ENCODE results near the gene ALKBH6.

ALKBH6 gene

GRCh38 chr19:36058481-36059179 lies 44.6 kb upstream of the ALKBH6 start:
- no peak for TF ChIP-seq TEAD4 (IDR thresholded peaks at IDR 0.05)
- no peak for TF ChIP-seq ZBTB7A (IDR thresholded peaks at IDR 0.05; ENCODE audit: low read depth)

- TF ChIP-seq YY1 (IDR thresholded peaks at IDR 0.05; ENCODE audit: low read depth): peak; percentile 72; the same call in 1 of the 2 replicates
- peak; percentile 74; the same call in 1 of the 2 replicates for TF ChIP-seq TAF1 (IDR thresholded peaks at IDR 0.05; ENCODE audit: low read depth)
- no peak for TF ChIP-seq CEBPB (IDR thresholded peaks at IDR 0.05)
- peak; percentile 71 for TF ChIP-seq FOXM1 (IDR thresholded peaks at IDR 0.05; ENCODE audit: borderline replicate concordance, low read depth)
These were observed 41.0 kb upstream of the ALKBH6 start, which contains the start of gene WDR62 for GRCh38 chr19:36054733-36055686. Gene WDR62 (plus strand): TSS chr19:36054897. CDS start chr19:36054972, 75 bp downstream.

GRCh38 chr19:36054119-36054732 lies 40.2 kb upstream of the ALKBH6 start, which contains the start of gene THAP8:
Gene THAP8 (minus strand): TSS chr19:36054285. CDS start chr19:36054217, 68 bp downstream.
- TF ChIP-seq TAF1 (IDR thresholded peaks at IDR 0.05; ENCODE audit: low read depth) (peak; percentile 71), TEAD4 (IDR thresholded peaks at IDR 0.05) (0 out of 2 replicates have a peak, but pooled peaks have one; percentile 13), CEBPB (IDR thresholded peaks at IDR 0.05) (no peak), FOXM1 (IDR thresholded peaks at IDR 0.05; ENCODE audit: borderline replicate concordance, low read depth) (no peak), EGR1 (IDR thresholded peaks at IDR 0.05) (no peak), ZBTB7A (IDR thresholded peaks at IDR 0.05; ENCODE audit: low read depth) (no peak), REST (IDR thresholded peaks at IDR 0.05; ENCODE audit: low read depth) (no peak), TCF12 (IDR thresholded peaks at IDR 0.05; ENCODE audit: low read depth) (peak; percentile 36), NFIC (IDR thresholded peaks at IDR 0.05) (no peak), YY1 (IDR thresholded peaks at IDR 0.05; ENCODE audit: low read depth) (no peak), CREB1 (IDR thresholded peaks at IDR 0.05; ENCODE audit: low read depth) (peak; percentile 58), MAX (IDR thresholded peaks at IDR 0.05) (peak; percentile 91), USF1 (IDR thresholded peaks at IDR 0.05) (peak; percentile 99), EP300 (IDR thresholded peaks at IDR 0.05; ENCODE audit: borderline replicate concordance) (peak; percentile 10; the same call in 1 of the 2 replicates), RAD21 (IDR thresholded peaks at IDR 0.05; ENCODE audit: low read depth) (no peak; the same call in 1 of the 2 replicates)

GRCh38 chr19:36051637-36052036 lies 37.6 kb upstream of the ALKBH6 start:
- TF ChIP-seq CREB1 (IDR thresholded peaks at IDR 0.05; ENCODE audit: low read depth): no peak
- TF ChIP-seq ZBTB7A (IDR thresholded peaks at IDR 0.05; ENCODE audit: low read depth): no peak
- TF ChIP-seq TAF1 (IDR thresholded peaks at IDR 0.05; ENCODE audit: low read depth): no peak
- no peak for TF ChIP-seq CEBPB (IDR thresholded peaks at IDR 0.05)
- TF ChIP-seq YY1 (IDR thresholded peaks at IDR 0.05; ENCODE audit: low read depth): no peak
- TF ChIP-seq FOXM1 (IDR thresholded peaks at IDR 0.05; ENCODE audit: borderline replicate concordance, low read depth): no peak
- TF ChIP-seq REST (IDR thresholded peaks at IDR 0.05; ENCODE audit: low read depth): no peak
- TF ChIP-seq RAD21 (IDR thresholded peaks at IDR 0.05; ENCODE audit: low read depth): no peak
- TF ChIP-seq EGR1 (IDR thresholded peaks at IDR 0.05): no peak
- no peak for TF ChIP-seq USF1 (IDR thresholded peaks at IDR 0.05)
- TF ChIP-seq EP300 (IDR thresholded peaks at IDR 0.05; ENCODE audit: borderline replicate concordance): no peak
- TF ChIP-seq TEAD4 (IDR thresholded peaks at IDR 0.05): no peak
- TF ChIP-seq MAX (IDR thresholded peaks at IDR 0.05): no peak

GRCh38 chr19:36051236-36051635 lies 37.2 kb upstream of the ALKBH6 start:
- TF ChIP-seq YY1 (IDR thresholded peaks at IDR 0.05; ENCODE audit: low read depth): no peak
- no peak for TF ChIP-seq EP300 (IDR thresholded peaks at IDR 0.05; ENCODE audit: borderline replicate concordance)
- TF ChIP-seq TAF1 (IDR thresholded peaks at IDR 0.05; ENCODE audit: low read depth): no peak
- TF ChIP-seq RAD21 (IDR thresholded peaks at IDR 0.05; ENCODE audit: low read depth): peak; percentile 6; the same call in 1 of the 2 replicates
